WTC11 (cell line): Measurements from ENCODE around the gene ACYP1.

Experiments used
- FOXJ3 ChIP-seq: sonication (generic); formaldehyde crosslinking; IDR thresholded peaks from 2 replicates; pipeline ENCODE4 v1.9.0; 2021; ENCODE audit warnings: missing genetic modification reagents, mild to moderate bottlenecking, borderline replicate concordance
- NR1H2 ChIP-seq: sonication (generic); formaldehyde crosslinking; IDR thresholded peaks from 2 replicates; pipeline ENCODE4 v1.9.0; 2021; ENCODE audit warnings: mild to moderate bottlenecking, moderate library complexity, missing genetic modification reagents
- NR2C2 ChIP-seq: sonication (generic); formaldehyde crosslinking; IDR thresholded peaks from 2 replicates; pipeline ENCODE4 v1.8.0; 2022; ENCODE audit warnings: mild to moderate bottlenecking, missing genetic modification reagents
- SMAD3 ChIP-seq: sonication (generic); formaldehyde crosslinking; IDR thresholded peaks from 2 replicates; pipeline ENCODE4 v1.8.0; 2022; ENCODE audit warnings: missing genetic modification reagents, mild to moderate bottlenecking, borderline replicate concordance
- TF ChIP-seq, protein P1 (sequence below): fragments of 200-600 bp; IDR thresholded peaks from 2 replicates; pipeline ENCODE4 v1.8.0; 2022; ENCODE audit warnings: antibody characterized with exemption
- TF ChIP-seq, protein P2 (sequence below): sonication (generic); formaldehyde crosslinking; conservative IDR thresholded peaks from 2 replicates; pipeline ENCODE4 v1.8.1; 2023; ENCODE audit warnings: mild to moderate bottlenecking, low read depth, missing genetic modification reagents, moderate library complexity
- TF ChIP-seq, protein P3 (sequence below): sonication (generic); formaldehyde crosslinking; IDR thresholded peaks from 2 replicates; pipeline ENCODE4 v1.8.0; 2023; ENCODE audit warnings: missing genetic modification reagents
- TF ChIP-seq, protein P4 (sequence below): sonication (generic); formaldehyde crosslinking; IDR thresholded peaks from 2 replicates; pipeline ENCODE4 v1.8.1; 2023; ENCODE audit warnings: mild to moderate bottlenecking, moderate library complexity, missing genetic modification reagents
- TF ChIP-seq, protein P5 (sequence below): fragments of 250-450 bp; sonication (Bioruptor Pico); conservative IDR thresholded peaks from 2 replicates; pipeline ENCODE4 v1.9.0; 2021; ENCODE audit warnings: mild to moderate bottlenecking

DNA sequence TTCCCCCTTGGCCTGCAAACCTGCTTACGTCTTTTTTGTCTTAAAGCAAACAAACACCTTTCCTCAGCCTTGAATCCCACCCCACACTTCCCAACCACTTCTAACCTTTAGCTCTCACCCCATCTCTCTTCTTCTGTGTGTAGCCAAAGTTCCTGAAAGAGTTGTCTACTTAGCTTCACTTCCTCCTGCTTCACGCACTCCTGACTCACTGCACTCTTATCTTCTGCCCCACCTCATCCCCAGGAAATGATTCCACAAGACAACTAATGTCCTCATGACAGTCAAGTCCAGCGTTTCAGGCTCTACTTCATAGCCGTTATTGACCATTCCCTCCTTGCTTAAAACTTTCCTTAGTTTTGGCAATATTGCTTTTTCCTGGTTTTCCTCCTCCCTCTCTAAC, 38.7 kb downstream of the ACYP1 start:
- TF ChIP-seq, protein P1, sequence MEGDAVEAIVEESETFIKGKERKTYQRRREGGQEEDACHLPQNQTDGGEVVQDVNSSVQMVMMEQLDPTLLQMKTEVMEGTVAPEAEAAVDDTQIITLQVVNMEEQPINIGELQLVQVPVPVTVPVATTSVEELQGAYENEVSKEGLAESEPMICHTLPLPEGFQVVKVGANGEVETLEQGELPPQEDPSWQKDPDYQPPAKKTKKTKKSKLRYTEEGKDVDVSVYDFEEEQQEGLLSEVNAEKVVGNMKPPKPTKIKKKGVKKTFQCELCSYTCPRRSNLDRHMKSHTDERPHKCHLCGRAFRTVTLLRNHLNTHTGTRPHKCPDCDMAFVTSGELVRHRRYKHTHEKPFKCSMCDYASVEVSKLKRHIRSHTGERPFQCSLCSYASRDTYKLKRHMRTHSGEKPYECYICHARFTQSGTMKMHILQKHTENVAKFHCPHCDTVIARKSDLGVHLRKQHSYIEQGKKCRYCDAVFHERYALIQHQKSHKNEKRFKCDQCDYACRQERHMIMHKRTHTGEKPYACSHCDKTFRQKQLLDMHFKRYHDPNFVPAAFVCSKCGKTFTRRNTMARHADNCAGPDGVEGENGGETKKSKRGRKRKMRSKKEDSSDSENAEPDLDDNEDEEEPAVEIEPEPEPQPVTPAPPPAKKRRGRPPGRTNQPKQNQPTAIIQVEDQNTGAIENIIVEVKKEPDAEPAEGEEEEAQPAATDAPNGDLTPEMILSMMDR = no peak
- TF ChIP-seq, protein P2, sequence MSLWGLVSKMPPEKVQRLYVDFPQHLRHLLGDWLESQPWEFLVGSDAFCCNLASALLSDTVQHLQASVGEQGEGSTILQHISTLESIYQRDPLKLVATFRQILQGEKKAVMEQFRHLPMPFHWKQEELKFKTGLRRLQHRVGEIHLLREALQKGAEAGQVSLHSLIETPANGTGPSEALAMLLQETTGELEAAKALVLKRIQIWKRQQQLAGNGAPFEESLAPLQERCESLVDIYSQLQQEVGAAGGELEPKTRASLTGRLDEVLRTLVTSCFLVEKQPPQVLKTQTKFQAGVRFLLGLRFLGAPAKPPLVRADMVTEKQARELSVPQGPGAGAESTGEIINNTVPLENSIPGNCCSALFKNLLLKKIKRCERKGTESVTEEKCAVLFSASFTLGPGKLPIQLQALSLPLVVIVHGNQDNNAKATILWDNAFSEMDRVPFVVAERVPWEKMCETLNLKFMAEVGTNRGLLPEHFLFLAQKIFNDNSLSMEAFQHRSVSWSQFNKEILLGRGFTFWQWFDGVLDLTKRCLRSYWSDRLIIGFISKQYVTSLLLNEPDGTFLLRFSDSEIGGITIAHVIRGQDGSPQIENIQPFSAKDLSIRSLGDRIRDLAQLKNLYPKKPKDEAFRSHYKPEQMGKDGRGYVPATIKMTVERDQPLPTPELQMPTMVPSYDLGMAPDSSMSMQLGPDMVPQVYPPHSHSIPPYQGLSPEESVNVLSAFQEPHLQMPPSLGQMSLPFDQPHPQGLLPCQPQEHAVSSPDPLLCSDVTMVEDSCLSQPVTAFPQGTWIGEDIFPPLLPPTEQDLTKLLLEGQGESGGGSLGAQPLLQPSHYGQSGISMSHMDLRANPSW (CRISPR knock-in tag) = no peak
- TF ChIP-seq SMAD3 (CRISPR knock-in tag) = no peak
- TF ChIP-seq, protein P3, sequence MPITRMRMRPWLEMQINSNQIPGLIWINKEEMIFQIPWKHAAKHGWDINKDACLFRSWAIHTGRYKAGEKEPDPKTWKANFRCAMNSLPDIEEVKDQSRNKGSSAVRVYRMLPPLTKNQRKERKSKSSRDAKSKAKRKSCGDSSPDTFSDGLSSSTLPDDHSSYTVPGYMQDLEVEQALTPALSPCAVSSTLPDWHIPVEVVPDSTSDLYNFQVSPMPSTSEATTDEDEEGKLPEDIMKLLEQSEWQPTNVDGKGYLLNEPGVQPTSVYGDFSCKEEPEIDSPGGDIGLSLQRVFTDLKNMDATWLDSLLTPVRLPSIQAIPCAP = no peak
- TF ChIP-seq FOXJ3 (CRISPR knock-in tag) = no peak
- TF ChIP-seq NR2C2 = no peak
- no peak for TF ChIP-seq NR1H2 (CRISPR knock-in tag)
- TF ChIP-seq, protein P4, sequence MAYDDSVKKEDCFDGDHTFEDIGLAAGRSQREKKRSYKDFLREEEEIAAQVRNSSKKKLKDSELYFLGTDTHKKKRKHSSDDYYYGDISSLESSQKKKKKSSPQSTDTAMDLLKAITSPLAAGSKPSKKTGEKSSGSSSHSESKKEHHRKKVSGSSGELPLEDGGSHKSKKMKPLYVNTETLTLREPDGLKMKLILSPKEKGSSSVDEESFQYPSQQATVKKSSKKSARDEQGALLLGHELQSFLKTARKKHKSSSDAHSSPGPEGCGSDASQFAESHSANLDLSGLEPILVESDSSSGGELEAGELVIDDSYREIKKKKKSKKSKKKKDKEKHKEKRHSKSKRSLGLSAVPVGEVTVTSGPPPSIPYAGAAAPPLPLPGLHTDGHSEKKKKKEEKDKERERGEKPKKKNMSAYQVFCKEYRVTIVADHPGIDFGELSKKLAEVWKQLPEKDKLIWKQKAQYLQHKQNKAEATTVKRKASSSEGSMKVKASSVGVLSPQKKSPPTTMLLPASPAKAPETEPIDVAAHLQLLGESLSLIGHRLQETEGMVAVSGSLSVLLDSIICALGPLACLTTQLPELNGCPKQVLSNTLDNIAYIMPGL (CRISPR knock-in tag) = no peak
- TF ChIP-seq, protein P5, sequence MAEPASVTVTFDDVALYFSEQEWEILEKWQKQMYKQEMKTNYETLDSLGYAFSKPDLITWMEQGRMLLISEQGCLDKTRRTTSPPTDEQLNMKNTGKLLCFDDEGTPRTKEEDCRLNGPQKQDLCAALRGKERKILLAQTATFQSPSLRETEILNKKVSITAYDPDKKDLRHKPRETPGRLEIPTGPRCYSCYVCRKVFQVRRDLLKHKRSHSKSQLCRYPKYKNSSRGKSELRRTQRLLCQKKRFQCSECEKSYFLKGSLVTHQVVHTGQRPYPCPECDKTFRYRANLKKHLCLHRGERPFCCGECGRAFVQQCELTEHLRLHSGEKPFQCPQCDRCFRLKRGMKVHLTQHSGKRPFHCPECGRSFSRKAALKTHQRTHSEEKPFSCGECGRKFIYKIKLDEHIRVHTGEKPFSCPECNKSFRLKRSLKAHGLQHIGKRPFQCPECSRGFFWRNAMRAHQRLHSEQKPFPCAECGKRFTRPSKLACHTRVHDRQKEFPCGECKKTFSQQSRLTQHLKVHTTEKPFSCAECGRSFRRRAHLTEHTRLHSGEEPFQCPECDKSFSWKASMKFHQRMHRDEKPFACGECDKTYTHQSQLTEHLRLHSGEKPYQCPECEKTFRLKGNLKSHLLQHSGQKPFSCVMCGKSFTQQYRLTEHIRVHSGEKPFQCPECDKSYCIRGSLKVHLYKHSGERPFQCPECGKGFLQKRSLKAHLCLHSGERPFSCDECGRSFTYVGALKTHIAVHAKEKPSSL (CRISPR knock-in tag) = no peak
